ENCODE measurements around the gene ZC3H18.

- TF ChIP-seq CTCF (IDR thresholded peaks at IDR 0.05 in 2 of 3, conservative IDR thresholded peaks at IDR 0.05 in 1 of 3; ENCODE audit: borderline replicate concordance in 1 of 3, insufficient read depth in 1 of 3, low read depth in 2 of 3, low read length in 2 of 3) = no peak
- TF ChIP-seq ZFX (IDR thresholded peaks at IDR 0.05) = no peak
- no peak for TF ChIP-seq POLR2AphosphoS5 (IDR thresholded peaks at IDR 0.05; ENCODE audit: low read depth, low read length)
- TF ChIP-seq, protein P1, sequence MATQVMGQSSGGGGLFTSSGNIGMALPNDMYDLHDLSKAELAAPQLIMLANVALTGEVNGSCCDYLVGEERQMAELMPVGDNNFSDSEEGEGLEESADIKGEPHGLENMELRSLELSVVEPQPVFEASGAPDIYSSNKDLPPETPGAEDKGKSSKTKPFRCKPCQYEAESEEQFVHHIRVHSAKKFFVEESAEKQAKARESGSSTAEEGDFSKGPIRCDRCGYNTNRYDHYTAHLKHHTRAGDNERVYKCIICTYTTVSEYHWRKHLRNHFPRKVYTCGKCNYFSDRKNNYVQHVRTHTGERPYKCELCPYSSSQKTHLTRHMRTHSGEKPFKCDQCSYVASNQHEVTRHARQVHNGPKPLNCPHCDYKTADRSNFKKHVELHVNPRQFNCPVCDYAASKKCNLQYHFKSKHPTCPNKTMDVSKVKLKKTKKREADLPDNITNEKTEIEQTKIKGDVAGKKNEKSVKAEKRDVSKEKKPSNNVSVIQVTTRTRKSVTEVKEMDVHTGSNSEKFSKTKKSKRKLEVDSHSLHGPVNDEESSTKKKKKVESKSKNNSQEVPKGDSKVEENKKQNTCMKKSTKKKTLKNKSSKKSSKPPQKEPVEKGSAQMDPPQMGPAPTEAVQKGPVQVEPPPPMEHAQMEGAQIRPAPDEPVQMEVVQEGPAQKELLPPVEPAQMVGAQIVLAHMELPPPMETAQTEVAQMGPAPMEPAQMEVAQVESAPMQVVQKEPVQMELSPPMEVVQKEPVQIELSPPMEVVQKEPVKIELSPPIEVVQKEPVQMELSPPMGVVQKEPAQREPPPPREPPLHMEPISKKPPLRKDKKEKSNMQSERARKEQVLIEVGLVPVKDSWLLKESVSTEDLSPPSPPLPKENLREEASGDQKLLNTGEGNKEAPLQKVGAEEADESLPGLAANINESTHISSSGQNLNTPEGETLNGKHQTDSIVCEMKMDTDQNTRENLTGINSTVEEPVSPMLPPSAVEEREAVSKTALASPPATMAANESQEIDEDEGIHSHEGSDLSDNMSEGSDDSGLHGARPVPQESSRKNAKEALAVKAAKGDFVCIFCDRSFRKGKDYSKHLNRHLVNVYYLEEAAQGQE (IDR thresholded peaks at IDR 0.05; ENCODE audit: low read depth) = no peak
- no peak for TF ChIP-seq EZH2 (IDR thresholded peaks at IDR 0.05)
- TF ChIP-seq, protein P2, sequence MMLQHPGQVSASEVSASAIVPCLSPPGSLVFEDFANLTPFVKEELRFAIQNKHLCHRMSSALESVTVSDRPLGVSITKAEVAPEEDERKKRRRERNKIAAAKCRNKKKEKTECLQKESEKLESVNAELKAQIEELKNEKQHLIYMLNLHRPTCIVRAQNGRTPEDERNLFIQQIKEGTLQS (IDR thresholded peaks at IDR 0.05) = no peak
- no peak for TF ChIP-seq RAD21 (IDR thresholded peaks at IDR 0.05; ENCODE audit: low read depth)
- TF ChIP-seq ZNF274 (IDR thresholded peaks at IDR 0.05; ENCODE audit: low read depth, low read length) = no peak
- no peak for TF ChIP-seq TCF7L2 (IDR thresholded peaks at IDR 0.05; ENCODE audit: borderline replicate concordance, extremely low read depth, insufficient read depth, insufficient read length)
- TF ChIP-seq SRF (IDR thresholded peaks at IDR 0.05; ENCODE audit: low read depth) = no peak
- TF ChIP-seq SIN3A (IDR thresholded peaks at IDR 0.05; ENCODE audit: low read depth) = no peak
- TF ChIP-seq MAX (IDR thresholded peaks at IDR 0.05) = no peak
- TF ChIP-seq FOSL1 (IDR thresholded peaks at IDR 0.05; ENCODE audit: low read depth) = no peak
- no peak for TF ChIP-seq YY1 (IDR thresholded peaks at IDR 0.05; ENCODE audit: extremely low read depth, insufficient replicate concordance, low read depth, low read length)
Observed at GRCh38 chr16:88665570-88665969, 95.4 kb downstream of the ZC3H18 start.
